Cardiac fibroblast (primary cell): ENCODE data around the gene COG5.

ENCODE experiments used
- DNase-seq, 2 donors: peaks; one replicate each; pipeline versions ENCODE4 v3.0.0 to v3.0.0-alpha.2; 2010; ENCODE audit warnings: low read depth in 2 of 2
- H3K4me3 ChIP-seq, 2 donors: replicated peaks in 1 of 2; 1 replicate in 1 of 2; 2 replicates in 1 of 2; pipeline ENCODE4 v1.5.1; 2011; ENCODE audit warnings: low read depth in 2 of 2, low read length in 2 of 2, mild to moderate bottlenecking in 2 of 2, moderate library complexity in 1 of 2
- TF ChIP-seq, protein P1 (sequence below): IDR thresholded peaks from one replicate; pipeline ENCODE4 v1.5.1; 2011; ENCODE audit warnings: low read depth, mild to moderate bottlenecking, low read length, inconsistent platforms

The COG5 gene

DNA sequence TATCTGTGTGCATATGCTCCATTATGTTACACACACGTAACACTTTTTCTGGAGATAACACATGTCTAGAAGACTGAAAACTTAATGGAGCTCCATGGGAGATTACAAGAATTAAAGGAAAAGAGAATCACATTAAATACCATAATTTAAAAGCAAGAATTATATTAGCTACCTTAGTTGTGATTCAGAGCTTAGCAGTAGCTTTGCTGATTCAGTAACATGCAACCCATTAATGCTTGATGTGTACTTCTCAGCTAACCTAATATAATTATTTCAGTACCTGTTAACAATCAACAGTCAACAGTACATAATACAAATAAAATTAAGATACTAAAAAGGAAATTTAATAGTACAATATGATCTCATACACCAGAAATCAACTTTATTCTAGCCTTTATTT lies 167.6 kb downstream of the COG5 start:
- TF ChIP-seq, protein P1, sequence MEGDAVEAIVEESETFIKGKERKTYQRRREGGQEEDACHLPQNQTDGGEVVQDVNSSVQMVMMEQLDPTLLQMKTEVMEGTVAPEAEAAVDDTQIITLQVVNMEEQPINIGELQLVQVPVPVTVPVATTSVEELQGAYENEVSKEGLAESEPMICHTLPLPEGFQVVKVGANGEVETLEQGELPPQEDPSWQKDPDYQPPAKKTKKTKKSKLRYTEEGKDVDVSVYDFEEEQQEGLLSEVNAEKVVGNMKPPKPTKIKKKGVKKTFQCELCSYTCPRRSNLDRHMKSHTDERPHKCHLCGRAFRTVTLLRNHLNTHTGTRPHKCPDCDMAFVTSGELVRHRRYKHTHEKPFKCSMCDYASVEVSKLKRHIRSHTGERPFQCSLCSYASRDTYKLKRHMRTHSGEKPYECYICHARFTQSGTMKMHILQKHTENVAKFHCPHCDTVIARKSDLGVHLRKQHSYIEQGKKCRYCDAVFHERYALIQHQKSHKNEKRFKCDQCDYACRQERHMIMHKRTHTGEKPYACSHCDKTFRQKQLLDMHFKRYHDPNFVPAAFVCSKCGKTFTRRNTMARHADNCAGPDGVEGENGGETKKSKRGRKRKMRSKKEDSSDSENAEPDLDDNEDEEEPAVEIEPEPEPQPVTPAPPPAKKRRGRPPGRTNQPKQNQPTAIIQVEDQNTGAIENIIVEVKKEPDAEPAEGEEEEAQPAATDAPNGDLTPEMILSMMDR, result no peak
- no peak for DNase-seq

GRCh38 chr7:107394831-107395230 lies 168.9 kb downstream of the COG5 start:
- TF ChIP-seq, protein P1, result no peak
- DNase-seq, result peak; percentile 49 to 58
- H3K4me3 ChIP-seq, result no peak overlapping the region

More for the DNA sequence above, 167.6 kb downstream of the COG5 start:
- H3K4me3 ChIP-seq, result no peak overlapping the region

GRCh38 chr7:107394276-107394675 lies 169.4 kb downstream of the COG5 start:
- DNase-seq, result peak; percentile 31 to 70
- TF ChIP-seq, protein P1, result no peak
- no peak overlapping the region for H3K4me3 ChIP-seq

- DNase-seq, result no peak
- TF ChIP-seq, protein P1, result no peak
- H3K4me3 ChIP-seq, result no peak overlapping the region
Observed at GRCh38 chr7:107392830-107393229, 170.9 kb downstream of the COG5 start.

DNA sequence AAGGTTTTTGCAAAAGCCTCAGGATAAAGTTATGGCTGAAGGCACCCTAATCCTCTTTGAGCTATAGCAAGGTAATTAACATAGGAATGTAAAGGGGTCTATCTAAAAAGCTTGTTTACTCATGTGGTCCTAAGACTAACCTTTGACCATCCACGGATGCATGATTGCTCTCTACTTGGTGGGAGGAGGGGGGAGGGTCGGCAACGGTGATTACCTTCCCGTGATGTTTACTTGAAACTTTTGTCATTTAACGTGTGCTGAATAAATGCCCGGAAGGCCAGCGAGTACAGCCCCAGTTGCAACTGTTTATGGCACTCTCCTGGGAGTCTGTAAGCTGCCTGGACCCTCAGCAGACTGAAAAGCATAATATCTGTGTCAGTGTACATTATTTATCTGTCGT lies 172.8 kb downstream of the COG5 start:
- TF ChIP-seq, protein P1, result no peak
- DNase-seq, result no peak
- no peak overlapping the region for H3K4me3 ChIP-seq

DNA sequence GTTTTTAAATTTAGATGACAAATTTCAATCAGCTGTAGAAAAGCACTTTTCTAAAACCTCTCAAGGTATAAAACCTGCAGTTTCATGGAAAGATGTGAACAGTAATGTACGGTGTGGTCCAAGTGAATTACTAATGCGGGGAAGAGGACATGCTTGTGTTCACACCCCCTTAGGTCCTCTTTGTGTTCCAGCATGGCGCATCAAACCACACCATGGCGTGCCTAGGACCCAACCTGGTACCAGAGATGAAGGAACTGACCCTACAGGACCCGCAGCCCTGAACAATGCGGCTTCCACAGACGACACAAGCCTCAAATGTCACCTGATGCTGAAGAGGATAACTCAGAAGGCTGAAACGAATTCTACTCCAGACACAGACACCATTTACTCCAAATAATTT lies 175.1 kb downstream of the COG5 start:
- no peak overlapping the region for H3K4me3 ChIP-seq
- TF ChIP-seq, protein P1, result no peak
- no peak for DNase-seq

DNA sequence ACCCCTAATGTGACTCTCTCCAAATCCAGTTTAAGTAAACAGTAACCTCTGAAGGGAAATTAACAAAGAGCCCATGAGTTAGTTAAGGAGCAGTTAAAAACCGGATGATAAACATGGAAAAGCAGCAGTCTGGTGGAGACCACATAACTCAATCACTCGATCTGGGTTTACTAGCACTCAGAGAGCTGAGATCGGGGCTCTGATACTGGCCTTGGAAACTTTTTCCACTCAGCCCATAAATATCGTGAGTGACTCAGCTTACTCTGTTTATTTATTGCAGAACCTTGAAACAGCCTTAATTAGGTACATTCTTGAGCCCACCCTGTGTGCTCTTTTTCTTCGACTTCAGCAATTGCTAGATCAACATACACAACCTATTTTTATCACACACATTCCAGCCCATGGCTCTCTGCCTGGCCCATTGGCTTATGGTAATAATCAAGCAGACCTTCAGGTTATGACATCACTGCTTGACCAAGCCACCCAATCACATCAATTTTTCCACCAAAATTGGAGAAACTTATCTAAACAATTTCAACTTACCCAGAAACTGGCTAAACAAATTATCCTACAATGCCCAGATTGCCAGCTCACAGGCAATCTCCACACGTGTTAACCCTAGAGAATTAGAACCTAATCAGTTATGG lies 176.0 kb downstream of the COG5 start:
- no peak overlapping the region for H3K4me3 ChIP-seq
- TF ChIP-seq, protein P1, result no peak
- DNase-seq, result peak; percentile 45 to 75
